GM18870 (cell line): ENCODE measurements around the gene GNAO1.
A peak's percentile ranks its signal among the peaks of the same experiment; 100 is the strongest.

Source experiments
- ATAC-seq: cut with Tn5 transposase; IDR thresholded peaks from one replicate; pipeline ENCODE4 v1.9.1; 2021; ENCODE audit warnings: moderate library complexity; ENCODE audit not compliant: unreplicated experiment

The GNAO1 gene

DNA sequence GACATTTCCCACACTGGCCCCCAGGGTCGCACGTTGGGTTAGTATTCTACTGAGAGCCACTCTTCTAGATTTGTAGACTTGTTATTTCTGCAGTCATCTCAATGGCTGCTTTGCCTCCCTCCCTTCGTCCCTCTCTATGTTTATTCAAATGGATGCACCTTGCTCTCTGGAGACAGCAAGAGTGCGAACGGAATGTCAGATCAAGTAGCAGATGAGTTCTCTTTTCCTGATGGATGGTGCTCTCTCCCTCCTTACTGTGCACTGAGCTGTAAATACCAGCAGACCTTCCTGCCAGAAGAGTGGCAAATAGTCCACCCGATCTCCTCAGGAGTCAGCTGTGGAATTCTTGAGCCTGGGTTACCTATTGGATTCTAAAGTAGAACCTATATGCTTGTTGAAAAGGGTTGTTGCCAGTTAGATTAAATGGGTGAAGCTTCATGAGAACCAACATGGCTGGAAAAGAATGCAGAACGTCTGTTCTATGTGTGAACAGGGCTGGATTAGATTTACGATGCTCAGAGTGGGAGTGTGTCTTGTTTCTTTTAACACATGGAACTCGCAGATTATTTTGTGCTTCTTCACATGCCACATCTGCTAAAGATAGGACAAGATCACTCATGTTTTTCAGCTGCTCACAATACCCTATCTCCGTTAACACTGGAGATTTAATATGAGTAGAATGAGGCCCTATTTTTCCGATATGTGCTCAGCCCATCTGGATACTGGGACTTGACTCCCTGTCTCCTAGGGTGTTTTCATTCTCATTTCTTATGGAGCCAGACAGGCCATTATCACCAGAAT is 6.1 kb downstream of the GNAO1 start:
- ATAC-seq: no peak

DNA sequence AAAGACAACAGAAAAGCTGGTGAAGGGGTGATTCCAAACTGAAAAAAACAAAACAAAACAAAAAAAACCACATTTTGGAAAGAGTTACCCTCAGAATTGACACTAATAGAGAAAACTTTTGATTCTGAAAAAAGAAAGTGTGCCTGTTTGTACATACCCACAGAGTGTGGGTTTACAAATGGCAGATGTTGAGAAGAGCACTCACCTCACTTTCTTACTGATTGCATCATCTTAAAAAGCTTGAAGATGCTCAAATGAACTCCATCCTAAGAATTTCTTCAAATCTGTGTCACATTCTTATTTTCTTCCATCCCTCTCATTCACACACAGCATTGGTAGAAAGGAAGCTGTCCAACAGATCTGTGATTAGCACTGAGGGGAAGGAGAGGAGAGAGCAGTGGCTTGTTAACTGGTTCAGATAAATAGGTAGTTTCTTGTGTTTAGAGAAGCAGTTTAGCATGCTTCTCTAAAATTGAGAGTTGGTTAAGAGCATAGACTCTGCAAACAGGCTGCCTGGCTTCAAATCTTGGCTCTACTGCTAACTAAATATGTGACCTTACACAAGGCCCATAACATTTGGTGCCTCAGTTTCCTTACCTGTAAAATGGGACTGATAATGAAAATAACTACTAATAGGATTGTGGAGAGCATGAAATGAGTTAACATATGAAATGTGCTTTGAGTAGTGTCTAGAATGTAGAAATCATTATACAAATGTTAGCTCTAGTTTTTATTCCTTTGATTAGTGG is 6.9 kb downstream of the GNAO1 start:
- no peak for ATAC-seq

DNA sequence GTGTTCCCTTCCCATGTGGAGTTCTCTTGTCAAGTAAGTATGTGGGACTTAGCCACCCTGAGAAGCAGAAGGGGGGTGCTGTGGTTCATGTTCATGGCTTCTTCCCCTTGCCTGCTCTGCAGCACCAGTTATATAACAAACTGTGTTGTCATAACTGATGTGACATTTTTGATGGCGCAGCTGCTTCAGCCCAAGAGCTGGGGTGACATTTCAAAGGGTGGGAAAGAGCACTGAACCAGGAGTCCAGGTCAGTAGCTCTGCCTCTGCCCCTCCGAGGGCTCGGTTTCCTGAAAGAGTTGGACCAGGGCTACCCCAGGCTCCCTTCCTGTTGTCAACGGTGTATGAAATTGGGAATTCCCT is 7.4 kb downstream of the GNAO1 start:
- no peak for ATAC-seq

DNA sequence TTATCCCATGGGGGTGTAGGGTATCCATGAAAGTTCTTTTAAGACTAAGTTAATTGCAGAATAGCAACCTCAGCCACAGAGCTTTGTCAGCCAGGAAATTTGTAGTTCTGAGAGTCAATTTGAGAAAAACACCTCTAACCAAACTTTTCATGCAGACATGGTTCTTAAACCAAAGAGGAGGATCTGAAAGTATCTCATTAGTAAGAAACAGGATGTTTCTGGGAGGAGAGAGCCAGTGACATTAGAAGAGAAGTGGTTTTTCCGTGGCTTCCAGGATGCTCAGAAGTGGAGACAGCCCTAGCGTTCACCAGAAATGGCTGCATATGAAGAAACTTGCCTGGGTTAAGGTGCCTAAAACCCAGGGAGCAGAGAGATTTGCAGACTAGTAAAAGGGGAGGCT is 7.9 kb downstream of the GNAO1 start:
- ATAC-seq: peak; percentile 57

DNA sequence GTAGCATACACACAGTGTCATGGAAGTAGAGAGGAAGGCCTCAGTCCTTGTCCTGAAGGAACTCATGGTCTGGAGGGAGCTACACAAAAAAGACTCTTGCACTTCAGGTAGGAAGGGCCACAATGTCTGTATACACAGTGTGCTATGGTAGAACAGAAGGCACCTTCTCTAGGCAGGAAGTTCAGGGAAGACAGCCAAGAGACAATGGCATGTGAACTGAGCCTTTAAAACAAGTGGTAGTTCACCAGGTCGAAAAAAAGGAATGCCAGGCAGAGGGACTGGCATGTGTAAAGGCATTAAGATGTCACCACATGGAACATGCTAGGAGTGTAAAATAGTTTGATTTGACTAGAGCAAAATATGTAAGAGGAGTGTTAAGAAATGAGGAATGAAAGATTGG is 9.7 kb downstream of the GNAO1 start:
- no peak for ATAC-seq

DNA sequence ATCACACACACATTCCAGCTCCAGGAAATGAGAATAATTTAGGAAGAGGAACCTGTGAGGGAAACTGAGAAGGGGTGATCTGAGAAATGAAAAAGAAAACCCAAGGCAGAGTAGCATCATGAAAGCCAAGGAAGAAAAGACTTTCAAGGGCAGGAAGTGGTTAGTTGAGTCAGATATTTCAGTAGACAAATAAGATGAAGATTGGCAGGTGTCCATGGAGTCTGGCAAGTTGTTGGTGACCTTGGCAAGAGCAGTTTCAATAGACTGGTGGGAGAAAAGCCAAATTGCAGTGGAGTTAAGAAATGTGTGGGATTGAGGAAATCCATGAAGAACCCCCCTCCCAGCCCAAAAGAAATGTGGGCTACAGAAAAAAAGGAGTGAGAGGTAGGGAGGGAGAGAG is 10.7 kb downstream of the GNAO1 start:
- ATAC-seq: no peak

DNA sequence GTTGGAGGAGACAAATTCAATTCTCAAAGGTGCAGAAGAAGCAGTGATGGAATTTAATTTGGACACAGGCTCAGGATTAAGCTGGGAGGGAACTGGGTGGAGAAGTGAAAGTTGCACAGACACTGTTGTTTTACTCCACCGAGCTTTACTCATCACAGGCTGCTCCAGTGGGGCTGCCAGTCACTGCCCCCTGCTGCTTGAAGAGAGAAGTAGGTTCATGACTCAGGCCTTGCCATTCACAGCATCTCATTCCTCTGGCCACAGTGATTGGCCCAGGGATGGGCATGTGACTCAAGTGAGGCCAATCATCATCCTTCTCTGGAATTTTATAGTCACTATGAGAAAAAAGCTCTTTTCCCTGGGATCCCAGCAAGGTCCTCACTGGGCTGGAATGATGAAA is 11.8 kb downstream of the GNAO1 start:
- no peak for ATAC-seq

DNA sequence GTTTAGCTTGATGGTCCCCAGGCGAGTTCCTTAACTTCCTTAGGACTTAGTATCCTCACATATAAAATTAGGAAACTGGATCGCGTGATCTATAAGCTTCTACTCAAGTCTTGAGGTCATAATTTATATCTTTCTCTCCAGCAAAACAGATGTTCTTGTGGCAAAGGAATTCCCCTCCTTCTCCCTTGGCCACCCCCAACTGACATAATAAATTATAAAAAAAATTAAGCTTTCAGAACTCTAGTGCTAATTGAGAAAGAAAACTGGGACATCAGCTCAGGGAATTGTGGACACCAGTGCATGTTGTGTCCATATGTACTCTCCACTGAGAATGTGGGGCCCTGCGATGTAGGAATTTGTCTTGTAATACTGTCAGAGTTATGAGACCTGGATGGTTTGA is 13.5 kb downstream of the GNAO1 start:
- ATAC-seq: no peak

DNA sequence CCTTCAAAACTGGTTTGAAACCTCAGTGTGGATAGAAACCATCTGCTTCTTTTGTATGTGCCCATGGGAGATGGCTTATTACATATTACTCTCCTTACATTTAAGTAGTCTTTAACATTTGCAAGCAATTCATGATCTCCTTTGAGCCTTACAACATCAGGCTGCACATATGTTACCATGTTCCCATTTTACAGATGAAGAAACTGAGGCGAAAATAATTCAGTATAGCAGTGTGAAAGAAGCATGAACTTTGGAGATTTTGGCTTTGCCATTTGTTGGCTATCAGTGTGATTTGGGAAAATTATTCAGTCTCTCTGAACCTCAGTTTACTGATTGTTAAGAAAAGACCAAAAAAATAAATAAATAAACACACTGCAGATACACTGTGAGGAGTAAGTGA is 15.7 kb downstream of the GNAO1 start:
- no peak for ATAC-seq

DNA sequence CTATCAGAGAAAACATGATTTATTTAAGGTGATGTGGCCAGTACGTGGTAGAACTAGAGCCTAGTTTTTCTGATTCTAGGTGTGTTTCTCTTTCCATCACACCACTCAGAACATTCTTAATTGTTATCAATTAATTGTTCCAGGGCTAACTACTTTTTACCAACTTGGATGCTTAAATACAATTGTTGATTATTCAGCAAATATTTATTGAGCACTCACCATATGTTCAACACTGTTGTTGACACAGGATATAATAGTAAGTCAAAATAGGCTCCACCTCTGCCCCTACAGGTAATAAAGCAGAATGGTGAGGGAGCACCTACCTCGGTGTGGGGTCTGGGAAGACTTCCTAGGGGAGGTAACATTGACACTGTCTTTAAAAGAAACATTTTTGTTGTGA is 16.1 kb downstream of the GNAO1 start:
- no peak for ATAC-seq

DNA sequence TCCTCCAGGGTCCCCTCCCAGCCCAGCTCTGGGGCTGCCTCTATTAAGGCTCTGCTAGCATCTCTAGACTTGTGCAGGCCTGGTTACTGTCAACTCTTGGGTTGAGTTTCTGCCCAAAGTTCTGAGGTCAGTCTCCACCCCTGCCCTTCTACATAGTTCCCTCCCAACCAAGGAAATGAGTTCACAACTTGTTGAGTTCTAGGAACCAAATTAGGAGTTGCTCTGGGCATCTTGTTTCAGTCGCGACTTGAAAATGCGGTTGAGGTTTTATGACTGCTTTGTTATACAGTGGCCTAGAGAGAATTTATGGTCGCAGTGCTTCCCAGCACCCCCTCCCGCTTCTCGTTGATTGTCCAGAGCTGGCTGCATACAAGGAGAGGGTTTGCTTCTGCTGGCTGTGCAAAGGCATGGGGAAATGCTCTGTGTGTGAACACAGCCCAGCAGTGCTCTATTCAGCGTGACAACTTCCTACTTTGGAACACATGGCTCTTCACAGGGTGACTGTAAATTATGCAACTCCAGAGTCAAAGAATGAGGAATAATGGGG is 20.2 kb downstream of the GNAO1 start:
- no peak for ATAC-seq

DNA sequence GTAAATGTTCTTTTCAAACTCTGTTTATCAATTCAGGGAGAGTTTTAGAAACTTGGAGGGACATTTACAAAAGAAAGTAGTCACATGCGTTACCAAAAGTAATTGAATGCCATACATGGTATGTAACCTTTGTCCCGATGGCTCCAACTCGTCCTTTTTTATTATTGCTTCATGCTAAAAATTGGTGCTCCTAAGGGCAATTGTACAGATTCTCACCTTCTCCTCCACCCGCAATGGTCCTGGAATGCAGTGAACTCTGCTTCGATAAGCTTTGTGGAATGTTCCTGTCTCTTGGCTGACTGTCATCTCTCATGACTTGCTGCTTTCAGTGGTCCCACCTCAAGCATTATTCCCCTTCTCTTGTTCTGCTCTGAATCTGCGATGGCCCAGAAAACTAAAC is 20.9 kb downstream of the GNAO1 start:
- ATAC-seq: no peak

DNA sequence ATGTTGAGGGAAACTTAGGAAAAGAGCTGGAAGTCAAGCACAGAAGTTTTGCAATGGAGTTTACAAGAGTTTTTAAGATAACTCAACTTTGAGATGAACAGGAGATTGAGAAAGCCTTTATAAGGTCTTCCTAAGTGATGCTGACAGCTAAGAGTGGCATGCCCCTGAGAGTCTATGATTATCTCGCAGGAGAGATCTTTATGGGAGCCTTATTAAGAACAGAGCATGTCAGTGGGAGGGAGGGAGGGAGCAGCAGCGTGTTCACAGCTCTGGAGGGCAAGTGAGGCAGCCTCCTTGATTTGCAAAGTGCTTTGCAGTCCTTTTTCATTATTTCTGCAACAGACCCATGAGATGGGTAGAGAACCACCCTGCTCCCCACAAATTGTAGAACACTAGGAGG is 30.7 kb downstream of the GNAO1 start:
- no peak for ATAC-seq

DNA sequence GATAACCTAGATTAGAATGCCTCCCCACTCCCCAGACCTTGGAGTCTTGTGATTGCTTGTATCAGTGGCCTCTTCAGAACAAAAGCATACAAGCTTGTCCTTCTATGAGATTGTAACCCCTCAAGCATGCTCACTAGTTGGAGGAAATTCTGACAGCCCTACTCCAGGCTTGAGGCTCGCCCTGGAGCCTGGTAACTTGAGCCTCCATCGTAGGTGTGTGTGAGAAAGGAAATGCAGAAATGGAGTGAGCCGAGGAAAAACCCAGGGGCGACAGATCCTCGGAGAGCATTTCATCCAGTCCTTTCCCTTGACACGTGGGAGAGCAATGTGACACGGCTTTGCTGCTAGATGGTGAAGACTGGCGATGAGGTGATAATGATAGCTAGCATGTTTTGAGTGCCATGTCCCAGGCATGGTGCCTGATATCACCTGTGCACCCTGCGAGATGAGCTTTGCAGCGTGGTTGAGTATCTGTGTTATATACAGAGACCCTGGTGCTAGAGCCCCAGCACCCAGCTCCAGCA is 31.2 kb downstream of the GNAO1 start:
- ATAC-seq: no peak

DNA sequence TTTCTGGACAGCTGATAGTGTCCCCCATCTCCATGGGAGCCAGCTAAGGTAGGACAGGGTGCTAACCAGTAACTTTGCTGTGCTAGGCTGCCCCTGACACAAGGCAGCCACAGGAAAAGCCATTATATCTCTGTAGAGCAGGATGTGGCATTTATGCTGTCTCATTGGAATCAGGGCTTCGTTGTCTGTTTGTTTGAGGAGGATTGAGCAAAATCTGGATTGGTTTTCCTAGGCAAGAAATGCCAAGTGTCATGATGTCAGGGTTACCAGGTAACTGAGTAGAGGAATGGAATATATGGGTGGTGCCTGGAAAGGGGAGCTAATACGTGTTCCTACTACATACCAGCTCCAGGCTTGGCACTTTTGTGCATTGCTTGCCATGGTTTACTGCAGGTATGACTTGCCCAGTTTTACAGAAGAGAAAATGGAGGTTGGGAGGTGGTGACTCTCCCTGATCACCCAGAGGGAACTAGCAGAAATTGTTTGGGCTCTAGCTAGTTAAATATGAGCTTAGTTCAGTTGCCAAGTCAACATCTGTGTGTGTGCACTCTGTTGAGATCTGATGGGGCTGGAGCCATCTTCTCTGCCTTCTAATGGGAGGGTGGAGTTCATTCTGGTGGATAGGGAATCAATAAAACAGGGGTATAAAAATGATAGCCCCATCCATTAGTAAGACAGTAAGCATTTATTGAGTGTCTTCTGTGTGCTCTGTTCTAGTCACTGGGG is 33.9 kb downstream of the GNAO1 start:
- ATAC-seq: no peak

DNA sequence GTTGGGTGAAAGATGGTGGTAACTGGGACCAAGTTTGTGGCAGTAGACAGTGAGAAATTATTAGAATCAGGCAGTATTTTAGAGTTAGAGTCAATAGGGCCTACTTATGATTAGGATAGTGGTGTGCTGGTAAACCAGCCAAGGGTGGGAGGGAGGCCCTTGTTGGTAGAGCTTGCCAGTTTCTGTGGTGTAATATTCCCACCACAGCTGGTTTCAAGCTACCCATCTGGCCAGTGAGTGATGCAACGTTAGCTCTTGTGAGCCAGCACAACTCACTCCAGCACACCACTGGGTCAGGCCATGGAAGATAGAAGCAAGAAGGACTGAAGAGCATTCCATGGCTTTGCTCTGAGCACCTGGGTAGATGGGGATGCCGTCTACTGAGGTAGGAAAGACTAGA is 34.9 kb downstream of the GNAO1 start:
- no peak for ATAC-seq

DNA sequence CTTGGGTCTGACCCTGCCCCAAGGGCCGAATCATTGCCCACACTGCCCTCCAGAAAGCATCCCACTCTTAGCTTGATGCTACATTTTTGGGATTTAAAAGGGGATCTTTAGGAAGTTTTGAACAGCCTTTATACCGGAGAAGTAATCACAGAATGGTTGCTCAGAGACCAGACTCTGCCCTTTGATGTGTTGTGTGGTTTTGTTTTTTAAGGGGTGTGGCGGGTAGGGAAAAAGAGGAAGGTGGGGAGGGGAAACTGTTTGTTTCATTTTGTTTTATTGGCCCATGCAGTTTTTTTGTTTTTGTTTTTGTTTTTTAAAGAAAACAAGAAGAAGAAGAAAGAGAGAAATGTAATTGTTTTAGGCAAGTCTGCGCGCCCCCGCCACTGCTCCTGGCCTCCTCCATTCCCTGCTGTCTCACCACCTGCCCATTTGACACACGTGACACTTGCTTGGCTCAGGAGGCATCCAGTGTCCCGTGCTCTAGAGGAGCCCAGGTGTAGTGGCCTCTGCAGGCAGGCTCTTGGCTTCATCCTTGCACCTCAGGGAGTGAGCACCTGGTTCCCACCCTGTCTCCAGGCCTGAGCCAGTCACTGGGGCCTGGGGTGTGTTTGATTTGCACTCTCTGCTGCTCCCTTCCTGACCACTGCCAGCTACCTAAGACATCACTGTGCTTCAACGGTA is 35.7 kb downstream of the GNAO1 start:
- no peak for ATAC-seq

DNA sequence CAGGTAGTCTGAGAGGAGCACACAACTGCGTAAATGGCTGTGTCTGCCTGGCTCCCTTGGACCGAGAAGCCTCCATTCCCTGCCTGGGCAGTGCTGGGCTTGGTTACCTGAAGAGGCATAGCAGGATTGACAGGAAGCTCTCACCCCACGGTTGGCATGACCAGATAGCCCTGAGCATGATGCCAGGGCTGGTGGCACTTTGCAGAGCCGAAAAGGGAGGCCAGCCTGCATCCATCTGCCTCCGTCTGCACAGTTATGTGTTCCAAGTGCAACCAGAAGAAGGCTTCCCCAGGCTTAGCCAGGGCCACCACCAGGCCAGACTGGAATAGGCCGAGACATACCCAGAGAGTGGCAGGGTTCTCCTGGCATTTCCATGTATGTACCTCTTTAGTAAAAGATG is 36.6 kb downstream of the GNAO1 start:
- no peak for ATAC-seq

DNA sequence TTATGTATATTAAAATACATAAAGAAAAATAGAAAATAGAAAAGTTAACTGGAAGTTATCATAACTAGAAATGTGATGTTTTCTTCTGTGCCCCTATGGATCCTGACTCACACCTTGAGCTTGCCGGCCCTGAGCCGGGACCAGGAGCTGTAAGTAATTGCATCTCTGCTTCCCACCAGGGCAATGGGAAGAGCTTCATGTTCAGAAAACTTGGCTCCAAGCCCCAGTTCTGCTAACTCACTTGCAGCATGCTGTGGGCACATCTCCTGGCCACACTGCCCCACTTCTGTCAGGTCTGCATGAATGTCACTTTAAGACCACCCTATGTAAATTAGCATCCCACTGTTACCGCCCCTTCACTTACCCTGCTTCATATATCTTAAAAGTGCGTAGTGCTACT is 37.2 kb downstream of the GNAO1 start:
- no peak for ATAC-seq

DNA sequence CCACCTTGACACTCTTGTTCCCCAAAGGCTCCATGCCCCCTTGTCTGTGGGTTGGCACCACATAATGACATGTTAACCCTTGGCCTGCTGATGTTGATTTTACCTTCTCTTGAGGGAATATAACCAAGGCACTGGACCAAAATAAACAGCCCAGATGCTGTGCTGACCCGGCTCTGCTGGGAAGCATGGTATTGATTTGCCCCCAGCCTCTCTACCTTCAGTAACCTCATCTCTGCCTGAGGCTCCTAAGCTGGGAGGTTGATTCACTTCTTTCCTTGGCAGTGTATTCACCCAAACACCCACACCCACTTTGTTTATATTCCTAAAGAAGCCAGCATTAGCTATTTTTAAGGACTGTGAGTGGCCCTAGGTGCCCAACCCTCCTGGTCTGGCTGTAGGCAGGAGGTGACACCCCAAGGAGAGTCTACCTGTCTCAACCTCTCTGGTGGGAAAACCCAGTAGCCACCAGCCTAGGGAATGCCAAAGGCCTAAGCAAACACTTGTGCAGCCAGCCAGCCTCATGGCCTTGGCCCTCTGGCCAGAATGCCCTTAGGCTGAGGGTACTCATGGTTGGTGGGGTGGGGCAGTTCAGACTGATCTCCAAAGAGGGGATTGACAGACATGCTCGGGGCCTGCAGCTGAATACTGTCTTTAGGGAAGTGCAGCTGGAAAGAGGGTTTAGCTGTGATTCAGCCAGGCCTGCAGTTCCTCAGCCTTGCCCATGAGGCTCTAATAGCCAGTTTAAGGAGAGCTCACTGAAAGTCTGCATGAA is 42.7 kb downstream of the GNAO1 start:
- no peak for ATAC-seq
